Measurements from ENCODE around the gene ILKAP. TPM values are rescaled to one million over a fixed set of nuclear protein-coding genes. Genes with fewer than 3 reads are reported as not detected.

The ILKAP gene
- total RNA-seq, 1 donor from 2014 or later, result 17.7 TPM

DNA sequence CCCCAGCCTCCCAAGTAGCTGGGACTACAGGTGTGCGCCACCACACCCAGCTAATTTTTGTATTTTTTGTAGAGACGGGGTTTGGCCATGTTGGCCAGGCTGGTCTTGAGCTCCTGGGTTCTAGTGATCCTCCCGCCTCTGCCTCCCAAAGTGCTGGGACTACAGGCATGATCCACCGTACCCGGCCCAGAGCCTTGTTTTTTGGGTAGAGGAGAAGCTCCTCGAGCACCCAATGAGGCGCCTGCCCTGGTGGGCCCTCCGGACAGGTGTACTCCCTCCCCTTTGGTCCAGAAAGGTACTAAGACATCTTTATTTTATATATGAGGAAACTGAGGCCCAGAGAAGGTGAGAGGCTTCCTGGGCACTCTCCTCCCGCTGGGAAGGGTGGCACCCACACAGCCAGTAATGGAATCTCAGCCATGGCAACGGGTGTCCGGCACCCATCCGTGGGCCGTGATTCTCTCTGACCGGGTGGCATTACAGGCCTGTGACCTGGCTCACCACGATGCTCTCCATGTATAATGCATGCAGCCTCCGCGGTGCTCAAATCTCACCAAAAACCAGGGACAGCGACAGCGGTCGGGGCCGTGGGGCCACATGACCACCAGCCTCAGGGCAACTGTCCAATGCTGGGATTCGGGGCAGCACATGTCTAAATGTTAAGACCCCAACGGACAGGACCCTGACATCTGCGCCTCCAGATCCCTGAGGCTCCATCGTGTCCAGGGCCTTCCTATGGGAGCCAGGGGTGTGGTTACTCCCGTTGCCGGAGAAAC lies 81.8 kb downstream of the ILKAP start:
- no peak for DNase-seq

DNA sequence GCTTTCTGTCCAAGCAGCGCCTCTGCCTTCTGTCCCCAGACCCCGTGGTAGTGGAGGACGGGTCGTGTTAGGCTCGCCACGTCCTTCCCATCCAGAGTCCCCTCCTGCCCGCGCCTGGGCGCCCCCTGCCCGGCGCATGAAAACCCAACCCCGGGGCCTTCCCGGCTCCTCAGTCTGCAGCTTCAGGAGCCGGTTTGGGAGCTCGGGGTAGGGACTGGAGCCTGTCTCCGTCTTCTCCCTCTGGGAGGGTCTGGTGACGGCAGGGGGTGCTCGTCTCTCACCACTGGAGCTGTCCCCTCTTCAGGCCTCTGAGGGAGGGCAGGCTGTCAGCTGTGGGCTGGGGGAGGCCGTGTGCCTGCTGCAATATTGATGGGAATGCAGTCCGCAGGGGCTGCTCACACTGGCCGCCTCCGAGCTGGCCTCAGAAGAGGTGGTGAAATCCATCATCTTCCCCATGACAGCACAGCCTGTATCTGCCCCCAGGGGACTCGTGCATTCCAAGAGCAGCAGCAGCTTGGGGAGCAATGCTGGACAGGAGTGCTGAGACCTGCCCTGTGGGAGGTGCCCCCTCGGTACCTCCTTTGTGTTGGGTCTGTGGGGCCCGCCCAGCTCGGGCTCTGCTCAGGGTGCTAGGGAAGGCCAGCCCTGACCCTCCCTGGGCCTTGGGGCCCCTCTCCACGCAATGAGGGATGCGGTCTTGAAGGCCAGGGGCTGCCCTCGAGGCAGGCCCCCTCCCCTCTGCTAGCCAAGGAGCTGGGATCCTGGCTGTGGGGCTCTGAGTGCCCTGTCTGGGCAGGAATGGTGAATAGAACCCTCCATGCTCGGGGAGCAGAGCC lies 82.8 kb downstream of the ILKAP start:
- no peak for DNase-seq

Other genes starting within 250 kb of the ILKAP start
- 59.0 and 59.4 TPM in 2 replicates for gene UBE2F, start 236.7 kb downstream of the ILKAP start, total RNA-seq
- gene SCLY, start 142.7 kb downstream of the ILKAP start, total RNA-seq, result 15.1 and 26.3 TPM in 2 replicates
- not detected in 2 replicates for gene ESPNL, start 103.4 kb downstream of the ILKAP start, total RNA-seq
- gene KLHL30, start 65.0 kb downstream of the ILKAP start, total RNA-seq, result not detected in 2 replicates
- gene ERFE, start 44.7 kb downstream of the ILKAP start, total RNA-seq, result 0.34 and 0.47 TPM in 2 replicates
- 2.2 and 3.7 TPM in 2 replicates for gene HES6, start 36.3 kb upstream of the ILKAP start, total RNA-seq
- 1.2 and 3.0 TPM in 2 replicates for gene PER2, start 84.9 kb upstream of the ILKAP start, total RNA-seq
- 7.3 and 8.7 TPM in 2 replicates for gene TRAF3IP1, start 116.8 kb upstream of the ILKAP start, total RNA-seq
- 8.5 and 24.3 TPM in 2 replicates for gene ASB1, start 223.2 kb upstream of the ILKAP start, total RNA-seq

Measured in dermis blood vessel endothelial cell (primary cell).